Activated naive CD8-positive, alpha-beta T cell (primary cell): ENCODE measurements around the gene PEX14.

ENCODE experiments used
- H3K27ac Mint-ChIP-seq: one replicate; pipeline ENCODE4 v1.8.0; 2021; ENCODE audit warnings: mixed read lengths
- H3K27me3 Mint-ChIP-seq: one replicate; pipeline ENCODE4 v1.8.0; 2021; ENCODE audit warnings: mixed read lengths
- H3K36me3 Mint-ChIP-seq: one replicate; pipeline ENCODE4 v1.8.0; 2021; ENCODE audit warnings: mixed read lengths
- H3K4me1 Mint-ChIP-seq: one replicate; pipeline ENCODE4 v1.8.0; 2021; ENCODE audit warnings: low read depth, mixed read lengths
- H3K4me3 Mint-ChIP-seq: one replicate; pipeline ENCODE4 v1.8.0; 2021; ENCODE audit warnings: mild to moderate bottlenecking, mixed read lengths
- H3K9me3 Mint-ChIP-seq: one replicate; pipeline ENCODE4 v1.8.0; 2021; ENCODE audit warnings: low read depth, mixed read lengths

Gene PEX14

GRCh38 chr1:10532362-10532761, 57.6 kb downstream of the PEX14 start:
- Mint-ChIP-seq H3K27me3 (no peaks in the 10 kb centered on the region), H3K4me1 (peaks cover 14% of the 10 kb centered on the region), H3K9me3 (no peaks in the 10 kb centered on the region), H3K27ac (no peak overlapping the region), H3K36me3 (peaks cover 5% of the 10 kb centered on the region), H3K4me3 (no peak overlapping the region)

DNA sequence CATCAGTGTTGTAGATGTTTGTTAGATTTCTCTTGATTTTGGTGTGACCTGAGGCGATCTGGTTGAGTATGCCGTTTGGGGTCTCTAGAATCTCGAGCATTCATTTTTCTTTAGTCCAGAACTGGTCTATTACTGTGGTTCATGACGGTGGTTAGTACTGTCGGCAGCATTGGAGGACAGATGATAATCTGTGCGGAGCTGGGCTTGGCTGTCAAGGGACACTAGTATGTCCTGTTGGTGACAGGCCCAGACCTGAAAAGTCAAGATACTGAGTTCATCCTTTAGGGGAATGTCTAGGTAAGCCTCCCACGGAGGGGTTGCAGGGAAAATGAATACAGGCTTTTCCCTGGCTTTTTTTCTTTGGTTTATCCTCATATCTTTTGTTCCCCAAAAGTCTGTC, 59.8 kb downstream of the PEX14 start:
- no peaks in the 10 kb centered on the region for H3K27me3 Mint-ChIP-seq
- H3K9me3 Mint-ChIP-seq = no peaks in the 10 kb centered on the region
- peaks cover 11% of the 10 kb centered on the region for H3K4me1 Mint-ChIP-seq
- H3K4me3 Mint-ChIP-seq = no peak overlapping the region
- no peak overlapping the region for H3K27ac Mint-ChIP-seq
- H3K36me3 Mint-ChIP-seq = peaks cover 4% of the 10 kb centered on the region

- peaks cover 8% of the 10 kb centered on the region for H3K36me3 Mint-ChIP-seq
- H3K4me3 Mint-ChIP-seq = no peak overlapping the region
- no peak overlapping the region for H3K27ac Mint-ChIP-seq
- peaks cover 7% of the 10 kb centered on the region for H3K4me1 Mint-ChIP-seq
- no peaks in the 10 kb centered on the region for H3K27me3 Mint-ChIP-seq
- no peaks in the 10 kb centered on the region for H3K9me3 Mint-ChIP-seq
Measured at GRCh38 chr1:10536133-10536770, 61.5 kb downstream of the PEX14 start.

DNA sequence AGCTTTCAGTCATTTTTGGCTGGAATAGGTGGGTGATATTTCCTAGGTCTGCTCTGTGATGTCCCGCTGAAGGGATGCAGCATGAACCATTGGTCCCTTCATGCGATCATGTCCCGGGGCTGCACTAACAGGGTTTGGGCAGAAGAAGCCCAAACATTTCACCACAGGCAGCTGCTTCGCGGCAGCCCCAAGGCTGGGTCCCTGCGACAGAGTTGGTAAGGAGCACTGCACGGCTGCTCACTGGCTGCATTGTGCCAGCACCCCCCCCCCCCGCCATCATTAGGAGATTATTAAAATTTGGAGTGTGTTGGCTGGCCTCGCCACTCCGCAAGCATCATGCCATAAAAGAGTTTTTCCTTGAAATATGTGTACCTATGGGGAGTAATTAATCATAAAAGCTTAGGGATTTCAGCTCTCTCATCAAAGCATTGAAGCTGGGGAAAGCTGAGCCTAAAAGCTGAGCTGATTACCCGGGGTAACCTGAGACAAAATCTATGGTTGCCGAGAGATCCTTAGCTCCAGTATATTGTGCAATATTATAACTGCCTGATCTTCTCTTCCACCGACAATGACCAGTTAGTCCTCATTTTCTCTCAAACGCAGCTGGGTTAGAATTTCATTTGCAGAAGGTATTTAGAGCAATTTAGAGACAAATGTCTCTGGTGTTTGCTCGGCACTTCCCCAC, 62.5 kb downstream of the PEX14 start:
- Mint-ChIP-seq H3K27ac (no peak overlapping the region), H3K9me3 (no peaks in the 10 kb centered on the region), H3K4me1 (peaks cover 7% of the 10 kb centered on the region), H3K4me3 (no peak overlapping the region), H3K27me3 (no peaks in the 10 kb centered on the region), H3K36me3 (peaks cover 10% of the 10 kb centered on the region)

- no peak overlapping the region for H3K27ac Mint-ChIP-seq
- H3K9me3 Mint-ChIP-seq = no peaks in the 10 kb centered on the region
- peaks cover 13% of the 10 kb centered on the region for H3K36me3 Mint-ChIP-seq
- no peaks in the 10 kb centered on the region for H3K27me3 Mint-ChIP-seq
- H3K4me3 Mint-ChIP-seq = no peak overlapping the region
- peaks cover 18% of the 10 kb centered on the region for H3K4me1 Mint-ChIP-seq
Measured at GRCh38 chr1:10538646-10539355, 64.1 kb downstream of the PEX14 start.

GRCh38 chr1:10539411-10540043, 64.8 kb downstream of the PEX14 start:
- Mint-ChIP-seq H3K9me3 (no peaks in the 10 kb centered on the region), H3K4me1 (peaks cover 25% of the 10 kb centered on the region), H3K27me3 (no peaks in the 10 kb centered on the region), H3K36me3 (peaks cover 13% of the 10 kb centered on the region), H3K27ac (peak overlapping the region; percentile 41), H3K4me3 (no peak overlapping the region)

DNA sequence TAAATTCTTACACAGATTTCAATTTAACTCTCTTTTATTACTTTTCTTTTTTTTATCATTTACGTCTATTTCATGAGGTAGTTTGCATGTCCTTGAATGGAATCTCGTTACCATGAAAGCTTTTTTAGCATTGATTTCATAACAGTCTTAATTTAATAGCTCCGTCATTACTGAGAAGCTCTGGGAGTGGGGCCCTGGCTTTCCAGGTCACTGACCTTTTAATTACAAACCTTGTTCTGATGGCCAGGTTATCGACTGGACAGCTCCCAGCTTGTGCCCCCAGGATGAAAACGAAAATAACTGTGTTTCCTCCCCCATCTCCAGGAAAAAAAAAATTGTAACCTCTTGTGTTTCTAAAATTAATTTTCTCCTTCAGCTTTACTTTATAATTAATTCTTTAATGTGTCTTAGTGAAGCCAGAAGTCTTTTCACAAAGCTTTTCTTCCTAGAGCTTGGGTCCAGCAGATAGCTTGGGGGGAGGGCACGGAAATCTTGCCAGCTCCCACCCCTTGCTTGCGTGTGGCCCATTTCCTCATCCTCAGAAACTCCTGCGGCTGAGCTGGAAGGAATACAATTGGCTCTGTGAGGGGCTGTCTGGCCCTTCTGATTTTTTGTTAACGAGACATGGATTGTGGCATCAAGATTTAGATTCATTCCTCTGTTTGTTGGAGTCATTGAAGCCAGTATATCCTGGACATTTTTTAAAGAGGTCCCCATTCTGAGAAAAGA, 65.7 kb downstream of the PEX14 start:
- peaks cover 13% of the 10 kb centered on the region for H3K36me3 Mint-ChIP-seq

GRCh38 chr1:10541286-10541685, 66.5 kb downstream of the PEX14 start:
- Mint-ChIP-seq H3K27me3 (no peaks in the 10 kb centered on the region), H3K4me1 (peaks cover 30% of the 10 kb centered on the region), H3K4me3 (no peak overlapping the region), H3K36me3 (peaks cover 13% of the 10 kb centered on the region), H3K27ac (no peak overlapping the region), H3K9me3 (no peaks in the 10 kb centered on the region)

More for the DNA sequence above, 65.7 kb downstream of the PEX14 start:
- Mint-ChIP-seq H3K9me3 (no peaks in the 10 kb centered on the region), H3K27ac (no peak overlapping the region), H3K4me1 (peaks cover 30% of the 10 kb centered on the region), H3K4me3 (no peak overlapping the region), H3K27me3 (no peaks in the 10 kb centered on the region)

DNA sequence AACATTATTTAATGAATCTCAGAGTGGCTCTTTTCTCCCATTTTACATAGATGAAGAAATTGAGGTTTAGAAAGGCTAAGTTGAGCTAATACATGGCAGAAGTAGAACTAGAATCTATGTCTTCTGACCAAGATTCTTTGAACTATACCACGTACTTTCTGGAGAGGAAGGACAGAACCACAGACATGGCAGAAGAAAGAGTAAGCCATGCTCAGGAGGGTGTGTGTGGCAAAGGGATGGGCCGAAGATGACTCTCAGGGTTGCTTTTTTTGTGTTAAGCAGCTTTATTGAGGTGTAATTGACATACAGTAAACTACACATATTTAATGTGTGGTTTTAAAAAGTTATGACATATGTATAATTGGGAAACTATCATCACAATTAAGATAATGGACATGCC, 69.5 kb downstream of the PEX14 start:
- peak overlapping the region; percentile 75 for H3K27ac Mint-ChIP-seq
- H3K36me3 Mint-ChIP-seq = peaks cover 8% of the 10 kb centered on the region
- H3K9me3 Mint-ChIP-seq = no peaks in the 10 kb centered on the region
- H3K4me3 Mint-ChIP-seq = peak overlapping the region; percentile 11
- H3K4me1 Mint-ChIP-seq = peaks cover 35% of the 10 kb centered on the region
- H3K27me3 Mint-ChIP-seq = no peaks in the 10 kb centered on the region

DNA sequence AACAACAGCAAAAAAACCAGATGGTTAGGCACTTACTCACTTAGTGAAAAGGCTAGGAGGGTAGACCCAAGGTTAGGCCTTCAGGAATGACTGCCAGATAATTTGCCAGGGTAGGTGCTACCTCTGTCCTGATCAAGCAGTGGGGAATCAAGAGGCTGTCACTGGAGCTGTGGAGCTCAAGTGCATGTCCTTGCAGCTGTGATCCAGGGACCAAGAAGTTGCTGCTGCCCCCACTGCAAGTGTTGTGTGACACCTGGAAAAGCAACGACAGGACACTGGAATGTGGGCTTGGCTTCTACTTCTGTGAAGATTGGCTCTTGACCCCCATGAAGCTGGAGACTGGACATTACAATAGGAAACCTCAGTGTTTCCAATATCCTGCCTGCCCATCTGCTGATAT, 72.1 kb downstream of the PEX14 start:
- Mint-ChIP-seq H3K9me3 (no peaks in the 10 kb centered on the region), H3K4me1 (peaks cover 35% of the 10 kb centered on the region), H3K27me3 (no peaks in the 10 kb centered on the region), H3K27ac (no peak overlapping the region), H3K4me3 (no peak overlapping the region), H3K36me3 (peaks cover 7% of the 10 kb centered on the region)

- H3K9me3 Mint-ChIP-seq = no peaks in the 10 kb centered on the region
- H3K36me3 Mint-ChIP-seq = peaks cover 5% of the 10 kb centered on the region
- H3K27ac Mint-ChIP-seq = no peak overlapping the region
- H3K27me3 Mint-ChIP-seq = no peaks in the 10 kb centered on the region
- peaks cover 26% of the 10 kb centered on the region for H3K4me1 Mint-ChIP-seq
- no peak overlapping the region for H3K4me3 Mint-ChIP-seq
Measured at GRCh38 chr1:10549904-10550664, 75.3 kb downstream of the PEX14 start.

DNA sequence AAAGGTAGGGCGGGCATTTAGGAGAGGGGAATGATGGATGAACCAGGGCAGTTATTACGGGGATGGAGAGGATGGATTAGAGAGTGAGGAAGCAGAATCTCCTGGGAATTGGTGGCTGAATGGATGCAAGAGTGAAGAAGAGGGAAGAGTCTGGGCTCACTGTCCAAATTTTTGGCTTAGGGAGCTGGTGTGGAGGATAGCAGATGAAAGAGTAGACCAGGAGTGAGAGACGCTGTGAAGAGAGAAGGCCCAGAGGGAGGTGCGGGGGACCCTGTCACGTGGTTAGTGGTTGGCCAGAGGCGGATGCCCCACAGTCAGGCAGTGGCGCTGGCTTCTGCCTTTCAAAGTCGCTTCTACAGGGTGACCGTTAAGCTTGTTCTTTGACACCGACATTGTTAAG, 78.4 kb downstream of the PEX14 start:
- Mint-ChIP-seq H3K9me3 (no peaks in the 10 kb centered on the region), H3K27ac (no peak overlapping the region), H3K4me1 (peaks cover 22% of the 10 kb centered on the region), H3K27me3 (no peaks in the 10 kb centered on the region), H3K36me3 (peaks cover 5% of the 10 kb centered on the region), H3K4me3 (no peak overlapping the region)

GRCh38 chr1:10555635-10556429, 81.1 kb downstream of the PEX14 start:
- Mint-ChIP-seq H3K27ac (no peak overlapping the region), H3K4me3 (no peak overlapping the region), H3K9me3 (no peaks in the 10 kb centered on the region), H3K4me1 (peaks cover 11% of the 10 kb centered on the region), H3K27me3 (no peaks in the 10 kb centered on the region), H3K36me3 (peaks cover 2% of the 10 kb centered on the region)
